Left ventricle myocardium superior (tissue), 1 donor: ENCODE results near the gene PSMB11. TPM values are rescaled to one million over a fixed set of nuclear protein-coding genes. Genes with fewer than 3 reads are reported as not detected.

Experiments
- ATAC-seq: fragments of 200-7000 bp; cut with Tn5 transposase; one replicate; pipeline ENCODE4 v1.9.1; 2020; ENCODE audit warnings: mild to moderate bottlenecking, moderate library complexity
- DNase-seq: peaks from one replicate; pipeline ENCODE4 v3.0.0-alpha.2; 2020
- intact Hi-C: fragments of 100-400 bp; cut with micrococcal nuclease; formaldehyde crosslinking; loops from one replicate; pipeline ENCODE4 v1.11.0; 2022
- total RNA-seq: library from RNA; stranded (reverse); fragmentation: NEBNext Ultra II Directional; extraction: Animal tissue kit (Norgen Biotek cat#: 25700); gene quantifications from one replicate; pipeline ENCODE4 v1.2.1, GENCODE V29; 2021
- donor health status: DM: no; HTN: yes; CAD: no; lungs with severe emphysema.

The PSMB11 gene
- total RNA-seq, 1 donor from 2014 or later: not detected

- DNase-seq: no peak
- intact Hi-C loops: loop anchor here (5.0 kb wide), 1 partner anchor 67 kb away; no protein-coding TSS in a partner anchor
Measured at GRCh38 chr14:23054000-23054811, 12.2 kb downstream of the PSMB11 start.

GRCh38 chr14:23055147-23055550 lies 13.1 kb downstream of the PSMB11 start:
- no peak for DNase-seq
- intact Hi-C loops: no loop called here
- no peak for ATAC-seq

More at GRCh38 chr14:23054000-23054811, 12.2 kb downstream of the PSMB11 start:
- no peak for ATAC-seq

DNA sequence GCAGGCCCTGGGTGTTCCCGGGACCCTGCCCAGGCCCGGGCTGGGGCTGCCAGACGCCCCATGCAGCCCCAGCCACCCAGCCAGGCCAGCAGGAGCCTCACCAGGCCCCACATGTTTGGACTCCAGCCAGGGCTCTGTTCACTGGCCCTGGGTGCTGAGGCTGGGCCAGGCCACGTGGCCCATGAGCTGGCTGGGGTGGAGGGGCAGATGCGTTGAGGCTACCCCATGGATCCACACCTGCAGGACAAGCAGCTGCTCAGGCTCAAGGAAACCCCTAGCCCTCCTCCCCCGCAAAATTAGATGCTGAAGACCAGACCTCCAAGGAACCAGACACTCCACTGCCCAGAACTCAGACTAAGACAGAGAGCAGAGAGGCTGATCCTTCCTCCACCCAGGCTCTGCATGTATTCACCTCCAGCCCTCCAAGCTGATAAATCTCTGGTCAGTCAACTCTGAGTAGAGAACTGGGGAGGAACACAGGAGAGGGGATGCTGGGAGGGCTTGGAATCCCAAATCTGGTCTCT lies 13.7 kb downstream of the PSMB11 start:
- ATAC-seq (peak; percentile 22), DNase-seq (peak; percentile 60)
- intact Hi-C loops: no loop called here

- ATAC-seq: peak; percentile 60
- intact Hi-C loops: no loop called here
- peak; percentile 68 for DNase-seq
Measured at GRCh38 chr14:23056145-23056955, 14.3 kb downstream of the PSMB11 start.

GRCh38 chr14:23056956-23057756 lies 15.1 kb downstream of the PSMB11 start, which contains the start of gene CDH24:
Gene CDH24 (minus strand): TSS chr14:23057520. CDS start chr14:23055733, 1,787 bp downstream.
- ATAC-seq: peak; percentile 63
- intact Hi-C loops: no loop called here
- peak; percentile 85 for DNase-seq

- peak; percentile 76 for ATAC-seq
- intact Hi-C loops: no loop called here
- DNase-seq: peak; percentile 92
Measured at GRCh38 chr14:23057757-23058653, 16.0 kb downstream of the PSMB11 start.

- ATAC-seq (no peak), DNase-seq (no peak)
- intact Hi-C loops: no loop called here
Measured at GRCh38 chr14:23058654-23059504, 16.9 kb downstream of the PSMB11 start.

DNA sequence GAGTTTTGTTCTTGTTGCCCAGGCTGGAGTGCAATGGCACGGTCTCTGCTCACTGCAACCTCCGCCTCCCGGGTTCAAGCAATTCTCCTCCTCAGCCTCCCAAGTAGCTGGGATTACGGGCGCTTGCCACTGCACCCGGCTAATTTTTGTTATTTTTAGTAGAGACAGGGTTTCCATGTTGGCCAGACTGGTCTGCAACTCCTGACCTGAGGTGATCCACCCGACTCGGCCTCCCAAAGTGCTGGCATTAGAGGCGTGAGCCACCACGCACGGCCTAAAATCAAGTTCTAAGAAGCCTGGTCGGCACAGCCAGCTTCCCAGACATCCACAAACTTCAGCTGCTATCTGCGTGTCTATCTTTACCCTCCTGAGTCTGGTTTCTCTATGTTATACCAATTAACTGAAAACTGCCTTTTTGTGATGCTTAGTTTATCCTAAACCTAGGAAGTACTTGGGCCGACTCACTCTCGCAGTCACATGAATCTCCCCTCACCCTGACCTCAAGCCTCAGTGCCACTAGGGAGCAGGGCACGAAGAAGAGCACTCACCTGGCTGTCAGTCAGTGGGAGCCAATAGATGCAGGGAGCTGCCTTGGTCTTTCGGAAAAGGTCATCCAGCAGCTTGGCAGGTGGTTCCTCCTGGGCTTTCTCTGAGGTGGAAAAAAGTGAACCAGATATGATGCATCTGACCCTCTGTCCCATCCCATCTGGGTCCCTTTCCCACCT lies 18.7 kb downstream of the PSMB11 start:
- ATAC-seq (no peak), DNase-seq (no peak)
- intact Hi-C loops: no loop called here

DNA sequence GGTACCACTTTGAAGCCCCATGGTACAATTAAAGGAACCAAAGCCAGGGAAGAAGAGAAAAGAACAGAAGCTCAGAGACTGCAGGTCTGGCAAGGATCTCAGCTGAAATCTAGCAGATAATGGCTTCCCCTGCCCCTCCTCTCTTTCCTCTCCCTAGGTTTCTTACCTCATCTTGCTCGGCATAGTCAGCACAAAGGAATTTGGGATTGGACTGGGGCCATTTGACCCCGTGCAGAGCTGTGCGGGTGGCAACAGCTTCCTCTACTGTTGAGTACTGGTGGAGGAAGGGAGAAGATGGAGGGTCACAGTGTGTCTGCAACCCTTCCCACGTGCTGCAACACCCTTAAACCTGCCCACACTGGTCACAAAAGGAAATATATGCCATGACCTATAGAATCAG lies 20.0 kb downstream of the PSMB11 start:
- peak; percentile 44 for ATAC-seq
- intact Hi-C loops: no loop called here
- DNase-seq: peak; percentile 55

DNA sequence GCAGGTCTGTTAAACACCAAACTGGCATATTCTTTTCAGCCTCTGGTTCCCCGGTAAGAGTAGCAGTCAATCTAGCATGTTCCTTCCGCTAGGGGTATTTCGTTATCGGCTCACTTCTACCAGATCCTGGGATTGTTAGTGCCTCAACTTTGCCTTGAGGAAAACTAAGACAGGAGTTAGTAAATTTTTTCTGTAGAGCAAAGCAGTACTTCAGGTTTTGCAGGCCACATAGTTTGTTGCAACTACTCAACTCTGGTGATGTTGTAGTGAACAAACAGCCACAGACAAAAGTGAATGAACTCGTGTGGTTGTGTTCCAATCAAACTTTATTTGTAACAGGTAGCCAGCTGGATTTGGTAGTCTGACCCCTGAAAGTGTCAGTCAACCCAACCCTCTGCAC lies 21.6 kb downstream of the PSMB11 start:
- DNase-seq (no peak), ATAC-seq (no peak)
- intact Hi-C loops: no loop called here

- DNase-seq (no peak), ATAC-seq (no peak)
- intact Hi-C loops: no loop called here
Measured at GRCh38 chr14:23066368-23066767, 24.4 kb downstream of the PSMB11 start.

DNA sequence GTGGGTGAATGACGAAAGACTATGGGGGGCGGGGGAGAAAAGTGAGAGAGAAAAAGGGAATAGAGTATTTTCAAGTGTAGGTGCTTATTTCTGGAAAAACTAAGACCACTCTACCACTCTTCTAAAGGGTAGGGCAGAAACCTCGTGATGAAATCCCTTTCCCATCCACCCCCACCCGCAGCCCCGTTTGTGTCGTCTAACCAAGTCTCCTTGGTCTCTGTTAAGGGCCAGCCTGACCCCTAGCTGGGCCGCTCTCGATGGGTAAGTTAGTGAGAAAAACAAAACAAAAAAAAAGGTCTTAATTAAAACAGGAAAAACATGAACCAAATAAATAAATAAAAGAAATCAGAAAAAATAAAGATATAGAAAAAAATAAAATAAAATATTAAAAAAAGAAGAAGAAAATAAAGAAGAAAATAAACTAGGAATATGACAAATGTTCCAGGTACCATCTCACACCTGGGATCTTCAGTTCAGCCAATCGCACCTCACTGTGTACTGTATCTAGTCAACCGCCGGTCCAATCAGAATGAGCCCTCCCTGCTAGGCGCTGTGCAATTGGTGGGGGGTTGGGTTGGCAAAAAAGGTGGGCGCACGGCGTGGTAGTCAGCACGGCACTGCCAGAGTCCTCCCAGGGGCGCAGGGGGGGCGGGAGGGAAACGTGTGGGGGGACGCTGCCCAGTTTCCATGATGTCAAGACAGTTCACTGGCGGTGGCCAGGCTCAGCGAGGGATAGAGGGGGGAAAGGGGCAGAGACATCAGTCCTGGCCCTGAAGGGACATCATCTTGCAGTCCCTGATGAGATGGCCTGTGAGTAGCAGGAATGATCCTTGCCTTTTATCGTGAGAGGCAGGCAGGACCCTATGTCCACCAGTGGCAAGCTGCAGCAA lies 25.1 kb downstream of the PSMB11 start:
- DNase-seq (no peak), ATAC-seq (no peak)
- intact Hi-C loops: no loop called here

DNA sequence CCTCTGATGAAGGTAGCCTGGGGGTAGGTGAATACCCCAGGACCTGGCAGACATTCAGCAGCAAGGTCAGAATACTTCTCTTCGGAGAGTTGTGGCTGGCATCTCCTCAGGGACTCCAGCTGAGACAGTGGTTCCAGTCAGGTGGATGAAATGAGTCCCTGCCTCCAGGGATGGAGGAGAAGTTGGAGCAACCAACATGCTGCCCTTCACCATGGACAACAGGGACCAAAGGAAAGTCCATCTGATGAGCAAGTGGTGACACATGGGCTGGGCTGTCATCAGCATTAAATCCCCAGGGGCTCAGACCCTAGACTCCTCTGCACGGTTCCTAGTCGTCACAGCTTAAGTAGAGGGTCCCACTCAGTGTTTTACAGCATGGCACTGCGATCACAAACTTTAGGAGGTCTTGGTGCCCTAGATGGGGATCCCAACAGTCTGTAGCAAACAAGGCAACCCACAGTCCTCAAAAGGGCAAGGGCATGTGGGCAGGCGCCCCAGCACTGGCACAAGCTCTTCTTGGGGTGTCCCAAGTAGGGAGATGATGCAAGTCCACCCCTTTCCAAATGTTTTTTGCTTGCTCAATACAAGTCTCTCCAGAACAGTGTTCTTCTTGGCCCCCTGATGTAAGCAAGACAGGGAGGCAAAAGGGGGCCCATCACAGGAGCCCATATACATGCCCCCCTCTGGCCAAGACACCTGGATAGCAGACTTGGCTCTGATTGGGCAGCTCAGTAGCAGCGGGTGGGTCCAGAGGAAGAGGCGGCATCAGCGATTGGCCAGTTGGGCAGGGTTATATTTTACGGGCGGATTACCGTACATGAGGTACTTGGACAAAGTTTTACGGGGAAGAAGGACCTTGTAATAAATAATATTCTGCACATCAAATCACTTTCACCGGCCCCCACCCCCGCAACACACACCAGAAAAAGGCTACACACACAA lies 26.1 kb downstream of the PSMB11 start:
- DNase-seq (no peak), ATAC-seq (no peak)
- intact Hi-C loops: no loop called here

GRCh38 chr14:23068789-23069412 lies 26.9 kb downstream of the PSMB11 start:
- peak; percentile 64 for ATAC-seq
- intact Hi-C loops: no loop called here
- DNase-seq: peak; percentile 70
